ENCODE measurements around the gene CDC73.

Gene CDC73

GRCh38 chr1:193121616-193122593 lies at the start of gene CDC73:
TSS of gene CDC73 (plus strand) at chr1:193122031. CDS start at chr1:193122201, 170 bp downstream.
- peak; percentile 88 for TF ChIP-seq CTCF (IDR thresholded peaks at IDR 0.05; ENCODE audit: borderline replicate concordance, insufficient read depth, low read depth, low read length)
- peak within 1 kb of the TSS; percentile 78 for H3K4me3 ChIP-seq (ENCODE audit: low read depth, low read length)

DNA sequence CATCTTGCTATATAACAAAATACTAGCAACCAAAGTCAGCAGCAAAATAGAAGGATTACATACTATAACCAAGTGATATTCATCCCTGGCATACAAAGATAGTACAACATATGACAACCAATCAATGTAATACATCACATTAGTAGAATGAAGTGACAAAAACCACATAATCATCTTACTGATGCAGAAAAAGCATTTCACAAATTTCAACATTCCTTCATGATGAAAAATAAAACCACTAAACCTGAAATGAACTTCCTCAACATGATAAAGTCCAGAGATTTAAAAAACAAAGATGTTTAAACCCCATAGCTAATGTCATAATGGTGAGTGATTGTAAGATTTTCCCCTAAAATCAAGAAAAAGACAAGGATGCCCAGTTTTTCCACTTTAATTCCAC lies 43.8 kb upstream of the CDC73 start:
- no peak overlapping the region for H3K4me3 ChIP-seq (ENCODE audit: low read depth, low read length)
- no peak for TF ChIP-seq CTCF (IDR thresholded peaks at IDR 0.05; ENCODE audit: borderline replicate concordance, insufficient read depth, low read depth, low read length)

DNA sequence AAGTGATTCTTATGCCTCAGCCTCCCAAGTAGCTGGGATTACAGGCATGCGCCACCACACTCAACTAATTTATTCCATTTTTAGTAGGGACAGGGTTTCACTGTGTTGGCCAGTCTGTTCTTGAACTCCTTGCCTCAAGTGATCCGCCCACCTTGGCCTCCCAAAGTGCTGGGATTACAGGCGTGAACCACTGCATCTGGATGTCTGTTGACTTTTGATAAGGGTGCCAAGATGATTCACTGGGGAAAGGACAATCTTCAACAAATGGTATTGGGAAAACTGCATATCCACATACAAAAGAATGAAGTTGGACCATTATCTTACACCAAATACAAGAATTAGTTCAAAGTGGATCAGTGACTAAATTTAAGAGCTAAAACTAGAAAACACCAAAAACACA lies 42.6 kb upstream of the CDC73 start:
- TF ChIP-seq CTCF (IDR thresholded peaks at IDR 0.05; ENCODE audit: borderline replicate concordance, insufficient read depth, low read depth, low read length), result no peak
- H3K4me3 ChIP-seq (ENCODE audit: low read depth, low read length), result no peak overlapping the region

DNA sequence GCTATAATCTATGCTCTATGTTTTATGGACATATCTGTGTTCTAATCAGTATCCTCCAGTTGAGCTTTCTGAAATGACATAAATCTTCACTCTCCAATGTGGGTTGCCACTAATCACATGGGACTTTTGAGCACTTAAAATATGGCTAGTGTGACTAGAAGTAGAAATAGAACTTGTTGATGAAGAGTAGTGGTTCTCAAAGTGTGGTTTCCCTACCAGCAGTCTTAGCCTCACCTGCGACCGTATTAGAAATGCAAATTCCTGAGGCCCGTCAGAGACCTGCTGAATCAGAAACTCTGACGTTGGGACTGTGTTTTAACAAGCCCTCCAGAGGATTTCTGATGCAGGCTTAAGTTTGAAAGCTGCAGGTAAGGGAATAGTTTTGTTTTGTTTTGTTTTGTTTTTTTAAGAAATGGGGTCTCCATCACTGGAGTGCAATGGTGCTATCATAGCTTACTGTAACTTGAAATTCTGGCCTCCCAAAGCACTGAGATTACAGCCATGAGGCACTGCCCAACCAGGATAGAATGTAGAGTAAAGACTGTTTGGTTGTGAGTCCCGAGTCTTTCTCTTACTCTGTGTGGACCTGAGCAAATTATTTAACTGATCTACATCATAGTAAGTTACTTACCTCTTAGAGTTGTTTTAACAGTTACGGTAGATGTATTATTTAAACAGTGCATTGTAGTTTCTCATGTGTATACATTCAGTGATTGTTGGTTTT lies 38.3 kb upstream of the CDC73 start:
- TF ChIP-seq CTCF (IDR thresholded peaks at IDR 0.05; ENCODE audit: borderline replicate concordance, insufficient read depth, low read depth, low read length), result no peak
- H3K4me3 ChIP-seq (ENCODE audit: low read depth, low read length), result no peak overlapping the region

DNA sequence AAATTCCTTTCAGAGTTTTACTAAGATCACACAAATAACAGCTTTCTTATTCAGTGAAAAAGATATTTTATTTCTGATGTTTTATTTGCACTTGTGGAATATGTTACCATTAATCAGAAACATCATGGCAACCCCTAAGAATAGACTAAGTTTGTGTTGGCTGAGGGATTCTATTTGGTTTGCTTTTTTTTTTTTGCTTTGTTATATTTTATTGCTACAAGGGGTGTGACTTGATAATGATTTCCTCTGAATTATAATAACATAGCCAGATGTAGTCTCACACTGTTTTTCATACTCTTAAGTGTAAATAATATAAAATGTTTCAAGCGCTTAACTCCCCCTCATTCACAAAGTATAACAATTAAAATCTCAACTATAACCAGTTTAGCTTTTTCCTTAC lies 36.6 kb upstream of the CDC73 start:
- TF ChIP-seq CTCF (IDR thresholded peaks at IDR 0.05; ENCODE audit: borderline replicate concordance, insufficient read depth, low read depth, low read length), result no peak
- H3K4me3 ChIP-seq (ENCODE audit: low read depth, low read length), result no peak overlapping the region

- TF ChIP-seq CTCF (IDR thresholded peaks at IDR 0.05; ENCODE audit: borderline replicate concordance, insufficient read depth, low read depth, low read length), result no peak
- no peak overlapping the region for H3K4me3 ChIP-seq (ENCODE audit: low read depth, low read length)
These were observed 35.5 kb upstream of the CDC73 start for GRCh38 chr1:193086342-193086741.

All from GM12875 (cell line).